ENCODE results near the gene ADGRD1. TPM values are rescaled to one million over a fixed set of nuclear protein-coding genes. Genes with fewer than 3 reads are reported as not detected.
A peak's percentile ranks its signal among the peaks of the same experiment; 100 is the strongest.

ADGRD1 gene
- polyA plus RNA-seq, 3 donors = 4.7 to 17.9 (median 4.9) TPM

GRCh38 chr12:131015581-131016337, 62.1 kb downstream of the ADGRD1 start:
- WGBS (ENCODE audit: insufficient coverage) = 96% methylated on average over 12 of the region's 15 CpGs
- no peak for DNase-seq
- no peaks in the 10 kb centered on the region for H3K27me3 ChIP-seq (ENCODE audit: control insufficient read depth in 2 of 2, insufficient read depth in 2 of 2, low read length in 2 of 2)
- peaks cover 2 to 14% of the 10 kb centered on the region in 2 donors for H3K36me3 ChIP-seq (replicated peaks in 1 of 2; ENCODE audit: control insufficient read depth in 1 of 2, insufficient read depth in 2 of 2, low read length in 2 of 2)
- no peak overlapping the region for H3K4me2 ChIP-seq (replicated peaks; ENCODE audit: extremely low read depth, low read length, poor library complexity, severe bottlenecking)
- H4K20me1 ChIP-seq (ENCODE audit: insufficient read depth, low read length) = no peaks in the 10 kb centered on the region
- no peak for TF ChIP-seq CTCF (IDR thresholded peaks at IDR 0.05)
- H3K4me3 Mint-ChIP-seq = no peak overlapping the region
- H3K27ac Mint-ChIP-seq = peak overlapping the region in 1 of 7 donors; percentile 41
- H3K27me3 Mint-ChIP-seq (ENCODE audit: low read depth in 3 of 3) = peaks cover 5 to 8% (median 6%) of the 10 kb centered on the region in 3 donors
- no peaks in the 10 kb centered on the region for H3K4me1 Mint-ChIP-seq
- no peak overlapping the region for H3K9ac ChIP-seq (ENCODE audit: insufficient read depth, low read length, poor library complexity, severe bottlenecking)
- H2AFZ ChIP-seq (ENCODE audit: insufficient read depth, low read depth, low read length, poor library complexity, severe bottlenecking) = no peak overlapping the region
- peaks cover 13 to 29% of the 10 kb centered on the region in 2 donors for H3K36me3 Mint-ChIP-seq
- no peak overlapping the region for H3K27ac ChIP-seq (ENCODE audit: low read depth in 1 of 2, low read length in 2 of 2)
- H3K79me2 ChIP-seq (ENCODE audit: insufficient read depth, low read length) = no peaks in the 10 kb centered on the region
- intact Hi-C loops (cut with micrococcal nuclease) = no loop called here
- no peaks in the 10 kb centered on the region for H3K4me1 ChIP-seq (ENCODE audit: control insufficient read depth in 1 of 2, insufficient read depth in 2 of 2, low read length in 2 of 2)
- peaks cover 0 to 2% (median 0%) of the 10 kb centered on the region in 7 donors for H3K9me3 Mint-ChIP-seq
- no peaks in the 10 kb centered on the region for H3K9me3 ChIP-seq (replicated peaks in 1 of 2; ENCODE audit: control insufficient read depth in 1 of 2, insufficient read depth in 1 of 2, low read length in 2 of 2)
- no peak overlapping the region for H3K4me3 ChIP-seq (replicated peaks in 1 of 3; ENCODE audit: low read depth in 2 of 3, low read length in 3 of 3)

- H3K4me2 ChIP-seq (replicated peaks; ENCODE audit: extremely low read depth, low read length, poor library complexity, severe bottlenecking) = no peak overlapping the region
- Mint-ChIP-seq H3K27ac (peak overlapping the region in 1 of 7 donors; percentile 28), H3K4me1 (no peaks in the 10 kb centered on the region), H3K27me3 (ENCODE audit: low read depth in 3 of 3) (peaks cover 8 to 10% (median 9%) of the 10 kb centered on the region in 3 donors), H3K36me3 (peaks cover 21 to 36% of the 10 kb centered on the region in 2 donors), H3K9me3 (no peaks in the 10 kb centered on the region), H3K4me3 (peak overlapping the region in 1 of 2 donors; percentile 17)
- H3K9me3 ChIP-seq (replicated peaks in 1 of 2; ENCODE audit: control insufficient read depth in 1 of 2, insufficient read depth in 1 of 2, low read length in 2 of 2) = no peaks in the 10 kb centered on the region
- intact Hi-C loops (cut with micrococcal nuclease) = no loop called here
- no peaks in the 10 kb centered on the region for H3K4me1 ChIP-seq (ENCODE audit: control insufficient read depth in 1 of 2, insufficient read depth in 2 of 2, low read length in 2 of 2)
- no peak overlapping the region for H3K27ac ChIP-seq (ENCODE audit: low read depth in 1 of 2, low read length in 2 of 2)
- peaks cover 2 to 23% of the 10 kb centered on the region in 2 donors for H3K36me3 ChIP-seq (replicated peaks in 1 of 2; ENCODE audit: control insufficient read depth in 1 of 2, insufficient read depth in 2 of 2, low read length in 2 of 2)
- no peak overlapping the region for H3K9ac ChIP-seq (ENCODE audit: insufficient read depth, low read length, poor library complexity, severe bottlenecking)
- TF ChIP-seq CTCF (IDR thresholded peaks at IDR 0.05) = no peak
- no peaks in the 10 kb centered on the region for H3K27me3 ChIP-seq (ENCODE audit: control insufficient read depth in 2 of 2, insufficient read depth in 2 of 2, low read length in 2 of 2)
- DNase-seq = no peak
- H4K20me1 ChIP-seq (ENCODE audit: insufficient read depth, low read length) = no peaks in the 10 kb centered on the region
- no peaks in the 10 kb centered on the region for H3K79me2 ChIP-seq (ENCODE audit: insufficient read depth, low read length)
- H2AFZ ChIP-seq (ENCODE audit: insufficient read depth, low read depth, low read length, poor library complexity, severe bottlenecking) = no peak overlapping the region
- H3K4me3 ChIP-seq (replicated peaks in 1 of 3; ENCODE audit: low read depth in 2 of 3, low read length in 3 of 3) = no peak overlapping the region
Measured at GRCh38 chr12:131017477-131017991, 63.8 kb downstream of the ADGRD1 start.
